GM04504 (cell line): ENCODE measurements around the gene HOXD11.

Experiments used
- DNase-seq: peaks from one replicate; pipeline ENCODE4 v3.0.0-alpha.2; 2012; ENCODE audit warnings: low read depth

Gene HOXD11

GRCh38 chr2:176093145-176093897 lies 13.8 kb upstream of the HOXD11 start:
- DNase-seq: no peak

GRCh38 chr2:176093898-176094249 lies 13.2 kb upstream of the HOXD11 start:
- DNase-seq: no peak

GRCh38 chr2:176094349-176094748 lies 12.7 kb upstream of the HOXD11 start:
- no peak for DNase-seq

GRCh38 chr2:176095421-176095820 lies 11.7 kb upstream of the HOXD11 start:
- DNase-seq: no peak

- DNase-seq: no peak
Observed at GRCh38 chr2:176096243-176096985, 10.7 kb upstream of the HOXD11 start.

GRCh38 chr2:176096986-176097819 lies 9.9 kb upstream of the HOXD11 start:
- no peak for DNase-seq

GRCh38 chr2:176097820-176098365 lies 9.2 kb upstream of the HOXD11 start:
- no peak for DNase-seq

- DNase-seq: no peak
Observed at GRCh38 chr2:176098366-176099158, 8.5 kb upstream of the HOXD11 start.

- no peak for DNase-seq
Observed at GRCh38 chr2:176099159-176099727, 7.8 kb upstream of the HOXD11 start.

GRCh38 chr2:176099728-176100546 lies 7.1 kb upstream of the HOXD11 start, which contains the start of gene HOXD12:
Gene HOXD12 (plus strand): TSS chr2:176099795. CDS start chr2:176099802, 7 bp downstream.
- DNase-seq: no peak

- no peak for DNase-seq
Observed at GRCh38 chr2:176100547-176101140, 6.4 kb upstream of the HOXD11 start.

GRCh38 chr2:176101216-176101830 lies 5.8 kb upstream of the HOXD11 start:
- no peak for DNase-seq

GRCh38 chr2:176101842-176102241 lies 5.2 kb upstream of the HOXD11 start:
- DNase-seq: no peak

GRCh38 chr2:176102309-176102866 lies 4.7 kb upstream of the HOXD11 start:
- no peak for DNase-seq

- DNase-seq: no peak
Observed at GRCh38 chr2:176103194-176103593, 3.9 kb upstream of the HOXD11 start.

- no peak for DNase-seq
Observed at GRCh38 chr2:176103742-176104315, 3.3 kb upstream of the HOXD11 start.

GRCh38 chr2:176104316-176105077 lies 2.6 kb upstream of the HOXD11 start:
- peak; percentile 46 for DNase-seq
